Kidney (tissue), 14 donors: ENCODE measurements around the gene ZFHX2. TPM values are rescaled to one million over a fixed set of nuclear protein-coding genes. Genes with fewer than 3 reads are reported as not detected.
A peak's percentile ranks its signal among the peaks of the same experiment; 100 is the strongest.

Experiments used
- DNase-seq, 5 donors: peaks; one replicate each; pipeline ENCODE4 v3.0.0-alpha.2; 2013 to 2020
- FAIRE-seq: peaks from 2 replicates; lab custom pipeline; 2012; peaks lifted over from hg19 to GRCh38; lab: Jason Lieb, UNC
- H3K27ac ChIP-seq, 2 donors: one replicate each; pipeline ENCODE4 v1.7.0; 2013; ENCODE audit warnings: low read depth in 2 of 2, low read length in 2 of 2, inconsistent platforms in 1 of 2
- H3K27me3 ChIP-seq: one replicate; pipeline ENCODE4 v1.7.1; 2013; ENCODE audit warnings: low read length, inconsistent platforms; ENCODE audit not compliant: control insufficient read depth, insufficient read depth
- H3K36me3 ChIP-seq, 3 donors: one replicate each; pipeline versions ENCODE4 v1.7.0 to v1.7.1; 2013; ENCODE audit warnings: low read length in 3 of 3, control low read depth in 1 of 3, inconsistent platforms in 1 of 3; ENCODE audit not compliant: insufficient read depth in 3 of 3, control insufficient read depth in 2 of 3
- H3K4me1 ChIP-seq, 3 donors: one replicate each; pipeline versions ENCODE4 v1.7.0 to v1.7.1; 2013; ENCODE audit warnings: low read length in 3 of 3, inconsistent platforms in 1 of 3, low read depth in 1 of 3; ENCODE audit not compliant: control insufficient read depth in 2 of 3, insufficient read depth in 2 of 3
- H3K4me3 ChIP-seq, 3 donors: one replicate each; pipeline versions ENCODE4 v1.7.0 to v1.8.1; 2013; ENCODE audit warnings: low read length in 3 of 3, control low read depth in 1 of 3, inconsistent platforms in 1 of 3
- H3K9ac ChIP-seq, 3 donors: one replicate each; pipeline versions ENCODE4 v1.7.0 to v1.7.1; 2013; ENCODE audit warnings: low read length in 3 of 3, control low read depth in 1 of 3, inconsistent platforms in 1 of 3
- H3K9me3 ChIP-seq, 3 donors: one replicate each; pipeline versions ENCODE4 v1.7.0 to v1.7.1; 2013; ENCODE audit warnings: low read length in 3 of 3, control low read depth in 1 of 3, inconsistent platforms in 1 of 3; ENCODE audit not compliant: control insufficient read depth in 2 of 3, insufficient read depth in 1 of 3
- CTCF ChIP-seq: IDR thresholded peaks from 3 replicates; pipeline ENCODE4 v1.5.1; 2012; ENCODE audit warnings: mild to moderate bottlenecking, moderate library complexity, borderline replicate concordance; ENCODE audit not compliant: insufficient read depth; ENCODE audit errors: extremely low read depth
- intact Hi-C: fragments of 100-400 bp; cut with DNase I; formaldehyde crosslinking; loops from one replicate; pipeline ENCODE4 v1.11.1; 2022
- polyA plus RNA-seq: library from polyadenylated mRNA; stranded (reverse); fragments of 350-450 nt; fragmentation: Illumina TruSeq; extraction: RNeasy Lipid Tissue Mini Kit (QIAGEN cat#74804); gene quantifications from one replicate; pipeline ENCODE4 v1.2.3, GENCODE V29; 2014; ENCODE audit warnings: low read depth, low replicate concordance; ENCODE audit not compliant: insufficient read depth
- total RNA-seq: library from RNA; stranded (reverse); fragmentation: NEBNext Ultra II Directional; extraction: Animal tissue kit (Norgen Biotek cat#: 25700); gene quantifications from one replicate; pipeline ENCODE4 v1.2.1, GENCODE V29; 2021
- donor health status: control.
- donor health status: control.
- donor health status: control.
- donor health status: control.
- donor health status: control.
- donor health status: DM: yes; HTN: yes; CAD: no.
- donor health status: Normal renal cell carcinoma (clear cell type).

Gene ZFHX2
- total and polyA plus RNA-seq, 2 donors from 2014 or later, result 4.9 to 6.1 TPM

DNA sequence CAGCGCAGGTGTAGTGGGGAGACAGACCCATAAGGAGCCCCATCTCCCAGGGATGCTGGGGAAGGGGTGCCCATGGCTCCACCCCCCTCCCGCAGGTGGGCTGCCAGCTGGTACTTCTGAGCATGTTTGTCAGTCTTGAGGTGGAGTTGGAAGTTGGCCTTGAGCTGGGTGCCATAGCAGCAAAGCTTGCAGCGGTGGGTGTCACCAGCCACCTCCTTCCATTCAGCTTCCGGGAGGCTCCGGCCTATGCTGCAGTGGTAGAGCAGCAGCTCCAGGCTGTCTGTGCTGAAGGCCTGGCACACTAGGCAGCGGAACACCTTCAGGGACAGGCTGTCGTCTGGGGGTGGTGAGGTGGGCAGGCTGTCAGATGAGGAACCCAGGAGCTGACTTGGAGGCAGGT, 18.9 kb downstream of the ZFHX2 start:
- TF ChIP-seq CTCF, result no peak
- intact Hi-C loops, result no loop called here
- H3K27ac ChIP-seq, result no peak overlapping the region
- peaks cover 0 to 4% (median 0%) of the 10 kb centered on the region in 3 donors for H3K4me1 ChIP-seq
- H3K9me3 ChIP-seq, result no peaks in the 10 kb centered on the region
- H3K4me3 ChIP-seq, result no peak overlapping the region
- FAIRE-seq (no peak), DNase-seq (no peak)
- H3K36me3 ChIP-seq, result no peaks in the 10 kb centered on the region
- no peaks in the 10 kb centered on the region for H3K27me3 ChIP-seq
- no peak overlapping the region for H3K9ac ChIP-seq

DNA sequence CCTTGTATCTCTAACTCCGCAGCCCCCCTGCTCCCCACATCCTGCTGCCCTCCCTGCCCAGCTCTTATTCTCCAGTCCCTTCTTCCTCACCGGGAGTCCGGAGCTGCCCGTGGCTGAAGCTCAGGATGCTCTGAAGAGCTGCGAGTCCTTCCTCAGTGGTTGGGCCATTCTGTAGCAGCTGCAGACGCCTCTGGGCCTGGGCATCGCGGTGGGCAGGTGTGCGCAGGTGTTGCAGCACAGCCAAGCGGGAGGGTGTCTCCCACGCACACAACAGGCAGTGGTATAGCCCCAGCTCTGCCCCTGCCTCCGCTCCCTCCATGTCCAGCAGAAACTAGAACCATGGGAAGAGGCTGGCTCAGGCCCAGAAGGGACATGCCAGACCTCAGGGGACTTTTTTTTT, 20.2 kb downstream of the ZFHX2 start:
- H3K36me3 ChIP-seq, result no peaks in the 10 kb centered on the region
- no peak for FAIRE-seq
- no peak overlapping the region for H3K4me3 ChIP-seq
- no peaks in the 10 kb centered on the region for H3K9me3 ChIP-seq
- no peak for DNase-seq
- no peak overlapping the region for H3K27ac ChIP-seq
- no peak for TF ChIP-seq CTCF
- H3K27me3 ChIP-seq, result no peaks in the 10 kb centered on the region
- H3K9ac ChIP-seq, result no peak overlapping the region
- intact Hi-C loops, result no loop called here
- H3K4me1 ChIP-seq, result peaks cover 0 to 4% (median 0%) of the 10 kb centered on the region in 3 donors

DNA sequence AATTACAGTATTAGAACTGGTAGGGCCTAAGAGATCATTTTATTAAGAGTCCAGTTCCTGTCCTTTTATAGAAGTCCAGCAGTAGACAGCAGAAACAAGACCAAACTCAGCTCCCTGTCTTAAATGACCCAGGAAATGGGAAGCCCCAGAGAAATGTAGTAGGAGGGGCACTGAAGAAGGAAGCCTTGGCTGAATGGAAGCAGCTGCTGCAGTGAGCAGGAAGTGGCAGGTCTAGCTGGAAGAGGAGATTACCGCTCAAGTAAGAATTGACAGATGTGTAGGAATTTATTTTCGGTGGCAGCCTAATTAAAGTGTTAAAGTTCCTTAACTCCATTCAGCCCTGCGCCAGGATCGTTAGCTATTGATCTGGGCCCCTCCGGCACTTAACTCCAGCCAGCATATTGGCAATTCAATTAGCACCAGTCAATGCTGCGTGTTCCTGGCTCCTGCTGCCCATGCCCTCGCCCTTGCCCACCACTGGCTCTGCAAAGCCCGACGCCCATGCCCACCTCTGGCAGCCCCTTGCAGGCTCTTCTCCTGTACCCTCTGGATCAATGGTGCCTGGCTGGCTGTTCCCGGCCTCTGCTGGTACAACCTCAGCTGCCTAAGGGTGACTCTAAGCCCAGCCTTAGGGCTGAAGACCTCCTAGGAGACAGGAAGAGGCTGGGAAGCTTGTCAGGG, 21.1 kb downstream of the ZFHX2 start:
- no peaks in the 10 kb centered on the region for H3K27me3 ChIP-seq
- intact Hi-C loops, result no loop called here
- peaks cover 0 to 4% (median 0%) of the 10 kb centered on the region in 3 donors for H3K4me1 ChIP-seq
- H3K36me3 ChIP-seq, result no peaks in the 10 kb centered on the region
- no peak overlapping the region for H3K27ac ChIP-seq
- no peak for TF ChIP-seq CTCF
- H3K9ac ChIP-seq, result no peak overlapping the region
- no peaks in the 10 kb centered on the region for H3K9me3 ChIP-seq
- FAIRE-seq (no peak), DNase-seq (peak in 2 of 5 donors; percentile 31 to 70)
- H3K4me3 ChIP-seq, result no peak overlapping the region
